Nephron (organoid): Measurements from ENCODE around the gene ZNRF1.

Source experiments
- H3K27ac Mint-ChIP-seq, 3 experiments: 2 replicates each; pipeline ENCODE4 v1.8.0; 2020; ENCODE audit warnings: mixed read lengths in 3 of 3, mild to moderate bottlenecking in 2 of 3, moderate library complexity in 1 of 3
- H3K27me3 Mint-ChIP-seq: 2 replicates; pipeline ENCODE4 v1.8.0; 2021; ENCODE audit warnings: low read depth, mild to moderate bottlenecking, moderate library complexity, mixed read lengths
- H3K36me3 Mint-ChIP-seq: 2 replicates; pipeline ENCODE4 v1.8.0; 2020; ENCODE audit warnings: low read depth, mixed read lengths
- H3K4me1 Mint-ChIP-seq: 2 replicates; pipeline ENCODE4 v1.8.0; 2020; ENCODE audit warnings: mixed read lengths
- H3K4me3 Mint-ChIP-seq, 3 experiments: 2 replicates each; pipeline ENCODE4 v1.8.0; 2020; ENCODE audit warnings: mild to moderate bottlenecking in 3 of 3, mixed read lengths in 3 of 3, moderate library complexity in 2 of 3
- H3K9me3 Mint-ChIP-seq: 2 replicates; pipeline ENCODE4 v1.8.0; 2020; ENCODE audit warnings: mixed read lengths
- TF ChIP-seq, protein P1 (sequence below), 3 experiments: fragments of 200-600 bp; sonication (generic); IDR thresholded peaks; one replicate each; pipeline ENCODE4 v1.5.0; 2021; ENCODE audit warnings: antibody characterized with exemption in 3 of 3; ENCODE audit not compliant: unreplicated experiment in 3 of 3

Gene ZNRF1

DNA sequence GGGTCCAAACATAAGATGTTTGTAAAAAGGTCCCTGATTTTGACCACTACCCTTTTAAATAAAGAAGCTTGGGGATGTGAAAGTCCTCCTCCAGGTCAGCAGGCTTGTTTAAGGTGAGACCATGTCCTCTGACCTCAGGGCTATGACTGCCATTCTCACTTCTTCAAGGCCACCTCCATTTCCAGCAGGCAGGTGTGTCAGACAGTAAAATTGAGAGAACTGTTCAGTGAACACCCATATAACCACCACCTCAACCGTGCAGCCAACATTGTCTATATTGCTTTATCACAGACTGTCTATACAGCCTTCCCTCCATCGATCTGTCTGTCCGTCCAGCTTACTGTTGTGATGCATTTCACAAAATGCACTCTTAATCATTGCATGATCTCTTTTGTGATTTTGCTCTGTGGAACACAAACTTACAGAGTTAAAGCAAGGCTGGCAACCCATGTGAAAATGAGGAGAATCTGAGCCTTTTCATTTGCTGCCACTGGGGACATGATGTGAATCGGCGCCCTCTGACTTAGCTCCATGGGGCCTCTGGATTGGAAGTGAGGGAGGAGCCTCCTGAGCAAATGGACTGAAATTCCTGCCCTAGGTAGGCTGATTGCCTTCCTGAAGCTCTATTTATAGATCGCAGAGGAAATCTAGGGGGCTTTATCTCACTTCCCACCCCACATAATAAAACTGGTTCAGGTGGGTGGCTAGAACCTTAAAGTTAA, 53.8 kb downstream of the ZNRF1 start:
- Mint-ChIP-seq H3K27ac (peak overlapping the region in 1 of 3 experiments; percentile 53), H3K27me3 (no peaks in the 10 kb centered on the region), H3K4me3 (no peak overlapping the region), H3K9me3 (peaks cover 5% of the 10 kb centered on the region), H3K36me3 (peaks cover 33% of the 10 kb centered on the region), H3K4me1 (peaks cover 32% of the 10 kb centered on the region)
- TF ChIP-seq, protein P1, sequence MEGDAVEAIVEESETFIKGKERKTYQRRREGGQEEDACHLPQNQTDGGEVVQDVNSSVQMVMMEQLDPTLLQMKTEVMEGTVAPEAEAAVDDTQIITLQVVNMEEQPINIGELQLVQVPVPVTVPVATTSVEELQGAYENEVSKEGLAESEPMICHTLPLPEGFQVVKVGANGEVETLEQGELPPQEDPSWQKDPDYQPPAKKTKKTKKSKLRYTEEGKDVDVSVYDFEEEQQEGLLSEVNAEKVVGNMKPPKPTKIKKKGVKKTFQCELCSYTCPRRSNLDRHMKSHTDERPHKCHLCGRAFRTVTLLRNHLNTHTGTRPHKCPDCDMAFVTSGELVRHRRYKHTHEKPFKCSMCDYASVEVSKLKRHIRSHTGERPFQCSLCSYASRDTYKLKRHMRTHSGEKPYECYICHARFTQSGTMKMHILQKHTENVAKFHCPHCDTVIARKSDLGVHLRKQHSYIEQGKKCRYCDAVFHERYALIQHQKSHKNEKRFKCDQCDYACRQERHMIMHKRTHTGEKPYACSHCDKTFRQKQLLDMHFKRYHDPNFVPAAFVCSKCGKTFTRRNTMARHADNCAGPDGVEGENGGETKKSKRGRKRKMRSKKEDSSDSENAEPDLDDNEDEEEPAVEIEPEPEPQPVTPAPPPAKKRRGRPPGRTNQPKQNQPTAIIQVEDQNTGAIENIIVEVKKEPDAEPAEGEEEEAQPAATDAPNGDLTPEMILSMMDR (IDR thresholded peaks at IDR 0.05; ENCODE audit: unreplicated experiment in 3 of 3): no peak

DNA sequence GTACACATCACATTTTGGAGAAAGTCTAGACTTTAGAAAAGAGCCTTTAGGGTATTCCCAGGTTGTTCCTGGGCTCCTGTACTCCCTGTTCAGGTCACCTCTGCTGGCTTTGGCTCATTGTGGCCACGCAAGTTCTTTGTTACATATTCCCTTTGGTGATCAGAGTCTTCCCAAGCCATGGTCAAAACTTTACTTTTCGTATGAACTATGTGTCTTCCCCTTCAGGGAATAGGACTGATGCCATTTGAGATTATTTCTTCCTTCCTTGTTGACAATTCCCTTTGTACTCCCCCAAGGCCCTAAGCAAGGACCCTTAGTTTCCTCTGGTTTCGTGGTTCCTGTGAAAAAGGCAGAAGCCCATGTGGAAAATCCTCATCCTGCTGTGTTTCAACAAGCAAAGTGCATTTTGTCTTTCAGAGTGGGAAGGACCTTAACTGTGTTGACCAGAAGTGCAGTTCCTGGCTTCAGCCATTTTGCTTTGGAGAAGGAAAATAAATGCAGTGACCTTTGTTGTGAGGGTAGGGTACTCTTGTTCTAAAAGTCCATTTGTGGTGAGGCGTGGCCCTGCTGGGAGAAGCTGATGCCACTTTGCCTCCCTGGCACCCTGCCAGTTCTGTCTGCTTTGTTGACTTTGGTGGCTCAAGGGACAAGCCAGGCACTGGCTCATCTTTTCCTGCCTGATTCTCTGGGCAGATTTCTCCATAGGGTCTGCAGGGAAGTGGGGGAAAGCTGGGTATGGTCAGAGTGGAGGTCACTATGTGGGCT, 55.1 kb downstream of the ZNRF1 start:
- H3K4me3 Mint-ChIP-seq: no peak overlapping the region
- peaks cover 24% of the 10 kb centered on the region for H3K36me3 Mint-ChIP-seq
- peak overlapping the region; percentile 26 to 39 (median 36) for H3K27ac Mint-ChIP-seq
- H3K27me3 Mint-ChIP-seq: no peaks in the 10 kb centered on the region
- peaks cover 35% of the 10 kb centered on the region for H3K4me1 Mint-ChIP-seq
- TF ChIP-seq, protein P1 (IDR thresholded peaks at IDR 0.05; ENCODE audit: unreplicated experiment in 3 of 3): no peak
- peaks cover 5% of the 10 kb centered on the region for H3K9me3 Mint-ChIP-seq

DNA sequence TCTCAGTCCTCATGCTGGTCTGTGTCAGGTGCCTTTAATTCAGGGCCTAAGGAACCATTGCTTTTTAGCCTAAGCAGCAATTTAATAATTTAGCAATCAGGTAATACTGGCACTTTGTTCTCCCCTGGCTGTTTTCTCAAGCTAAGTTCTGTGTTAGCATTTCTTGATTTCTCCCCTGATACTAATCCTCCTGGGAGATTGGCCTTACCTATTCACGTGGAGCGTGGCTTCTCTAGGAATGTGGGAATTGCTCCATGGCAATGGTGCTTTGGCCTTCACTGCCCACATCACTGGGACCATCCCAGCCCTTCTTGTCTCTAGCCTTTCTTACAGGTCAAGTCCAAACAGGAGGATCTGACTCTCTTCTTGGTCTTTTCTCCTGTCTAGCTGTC, 55.7 kb downstream of the ZNRF1 start:
- H3K36me3 Mint-ChIP-seq: peaks cover 23% of the 10 kb centered on the region
- peak overlapping the region in 1 of 3 experiments; percentile 11 for H3K27ac Mint-ChIP-seq
- H3K9me3 Mint-ChIP-seq: peaks cover 4% of the 10 kb centered on the region

DNA sequence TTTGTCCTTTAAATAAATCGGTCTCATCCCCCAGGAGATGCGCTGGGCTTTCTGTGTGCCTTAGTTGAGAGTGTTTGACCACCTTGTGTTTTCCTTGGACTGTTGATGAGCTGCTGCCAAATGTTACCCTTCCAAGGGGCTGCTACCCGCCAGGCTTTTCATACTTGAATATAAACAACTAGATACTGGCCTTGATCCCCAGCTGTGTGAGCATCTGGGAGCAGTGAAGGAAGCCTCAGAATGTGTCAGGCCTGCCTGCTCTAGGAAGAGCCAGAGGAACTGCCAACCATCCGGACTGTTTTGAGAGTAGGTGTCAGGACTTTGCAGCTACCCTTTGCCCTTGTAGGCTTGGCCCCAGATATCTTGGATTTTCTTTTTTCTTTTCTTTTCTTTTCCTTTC, 60.0 kb downstream of the ZNRF1 start:
- no peak overlapping the region for H3K27ac Mint-ChIP-seq
- no peak overlapping the region for H3K4me3 Mint-ChIP-seq
- H3K27me3 Mint-ChIP-seq: no peaks in the 10 kb centered on the region
- H3K4me1 Mint-ChIP-seq: peaks cover 42% of the 10 kb centered on the region
- no peaks in the 10 kb centered on the region for H3K9me3 Mint-ChIP-seq
- peaks cover 8% of the 10 kb centered on the region for H3K36me3 Mint-ChIP-seq
- TF ChIP-seq, protein P1 (IDR thresholded peaks at IDR 0.05; ENCODE audit: unreplicated experiment in 3 of 3): no peak

More for the DNA sequence above, 55.7 kb downstream of the ZNRF1 start:
- TF ChIP-seq, protein P1 (IDR thresholded peaks at IDR 0.05; ENCODE audit: unreplicated experiment in 3 of 3): no peak
- H3K4me1 Mint-ChIP-seq: peaks cover 35% of the 10 kb centered on the region
- H3K27me3 Mint-ChIP-seq: no peaks in the 10 kb centered on the region
- H3K4me3 Mint-ChIP-seq: no peak overlapping the region

DNA sequence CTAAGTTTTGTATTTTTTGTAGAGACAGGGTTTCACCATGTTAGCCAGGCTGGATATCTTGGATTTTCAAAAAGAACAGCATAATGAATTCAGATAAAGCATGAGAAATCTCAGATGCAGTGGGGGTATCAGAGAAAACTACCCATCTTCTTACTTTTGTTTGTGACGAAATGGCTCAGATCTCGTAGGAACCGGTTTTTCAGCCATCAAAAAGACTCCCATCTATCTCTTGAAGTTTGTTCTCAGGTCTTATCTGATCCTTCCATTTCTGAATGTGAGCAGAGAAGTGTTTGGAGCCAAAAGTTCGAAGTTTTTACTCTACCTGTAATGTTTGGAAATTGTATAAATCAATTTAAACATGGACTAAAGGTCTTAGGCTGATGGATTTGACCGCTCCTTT, 60.6 kb downstream of the ZNRF1 start:
- H3K36me3 Mint-ChIP-seq: peaks cover 8% of the 10 kb centered on the region
- no peak overlapping the region for H3K27ac Mint-ChIP-seq
- TF ChIP-seq, protein P1 (IDR thresholded peaks at IDR 0.05; ENCODE audit: unreplicated experiment in 3 of 3): no peak

More for the DNA sequence above, 60.6 kb downstream of the ZNRF1 start:
- Mint-ChIP-seq H3K9me3 (no peaks in the 10 kb centered on the region), H3K4me1 (peaks cover 37% of the 10 kb centered on the region), H3K4me3 (no peak overlapping the region), H3K27me3 (no peaks in the 10 kb centered on the region)
